K562 (cell line): ENCODE data around the gene PIK3R2. TPM values are rescaled to one million over a fixed set of nuclear protein-coding genes. Genes with fewer than 3 reads are reported as not detected.

Experiments
- CHD1 ChIP-seq: fragments of 200-600 bp; sonication (generic); IDR thresholded peaks from one replicate; pipeline ENCODE4 v1.6.1; 2012; ENCODE audit warnings: mild to moderate bottlenecking, moderate library complexity, low read length, inconsistent platforms
- CXXC5 ChIP-seq: fragments of 250-450 bp; sonication (Bioruptor Pico); IDR thresholded peaks from 2 replicates; pipeline ENCODE4 v1.8.0; 2022; ENCODE audit warnings: inconsistent platforms, mild to moderate bottlenecking, moderate library complexity
- ETV5 ChIP-seq: sonication (generic); formaldehyde crosslinking; IDR thresholded peaks from 2 replicates; pipeline ENCODE4 v1.4.0; 2020; ENCODE audit warnings: low read depth, mild to moderate bottlenecking, missing genetic modification reagents
- FIP1L1 ChIP-seq: fragments of 200-400 bp; formaldehyde crosslinking; IDR thresholded peaks from 2 replicates; pipeline ENCODE4 v1.6.1; 2018; ENCODE audit warnings: mild to moderate bottlenecking, low read depth, low read length; ENCODE audit not compliant: poor library complexity, severe bottlenecking
- POLR2G ChIP-seq: fragments of 200-400 bp; formaldehyde crosslinking; IDR thresholded peaks from 2 replicates; pipeline ENCODE4 v1.6.1; 2017; ENCODE audit warnings: low read depth, mild to moderate bottlenecking, antibody characterized with exemption, low read length, moderate library complexity
- PTRF ChIP-seq: fragments of 450-650 bp; IDR thresholded peaks from 2 replicates; pipeline ENCODE4 v1.6.1; 2016; ENCODE audit warnings: mild to moderate bottlenecking, missing genetic modification characterization, missing compliant biosample characterization
- RBM25 ChIP-seq: fragments of 200-400 bp; formaldehyde crosslinking; IDR thresholded peaks from 2 replicates; pipeline ENCODE4 v1.6.1; 2018; ENCODE audit warnings: low read length, low read depth, moderate library complexity; ENCODE audit not compliant: severe bottlenecking
- RHOXF2B ChIP-seq: fragments of 250-450 bp; sonication (Bioruptor Pico); conservative IDR thresholded peaks from 2 replicates; pipeline ENCODE4 v1.5.1; 2021
- RREB1 ChIP-seq: fragments of 250-450 bp; sonication (Bioruptor Pico); IDR thresholded peaks from 2 replicates; pipeline ENCODE4 v1.4.0; 2020
- SMAD4 ChIP-seq: fragments of 250-450 bp; sonication (Bioruptor Pico); conservative IDR thresholded peaks from 2 replicates; pipeline ENCODE4 v1.8.0; 2021; ENCODE audit warnings: inconsistent platforms, mild to moderate bottlenecking, moderate library complexity
- ZFPM2 ChIP-seq: fragments of 250-450 bp; sonication (Bioruptor Pico); IDR thresholded peaks from 2 replicates; pipeline ENCODE4 v1.5.1; 2022; ENCODE audit warnings: mild to moderate bottlenecking
- ZNF23 ChIP-seq: fragments of 250-450 bp; sonication (Bioruptor Pico); IDR thresholded peaks from 2 replicates; pipeline ENCODE4 v1.4.0; 2020; ENCODE audit warnings: mild to moderate bottlenecking
- ZNF311 ChIP-seq: fragments of 250-450 bp; sonication (Bioruptor Pico); IDR thresholded peaks from 2 replicates; pipeline ENCODE4 v1.4.0; 2020; ENCODE audit warnings: mild to moderate bottlenecking, moderate library complexity
- ZNF354B ChIP-seq: fragments of 250-450 bp; sonication (Bioruptor Pico); IDR thresholded peaks from 2 replicates; pipeline ENCODE4 v1.4.0; 2020
- polyA plus RNA-seq, 8 experiments: library from polyadenylated mRNA; depleted of rRNA in 4 of 8; stranded (reverse) in 5 of 8; unstranded in 3 of 8; fragments of >200 nt; fragmentation: Nextera tagmentation in 2 of 8; fragmentation: Illumina TruSeq in 1 of 8; extraction: Ambion mirVana in 2 of 8; extraction: Trizol in 1 of 8; gene quantifications; 2 replicates each; pipeline versions ENCODE4 v1.2.1 to v1.2.3, GENCODE V29; 2011 to 2014; ENCODE audit warnings: inconsistent platforms in 1 of 8, missing spikeins in 1 of 8
- total RNA-seq, 7 experiments: library from RNA; depleted of rRNA in 6 of 7; stranded (reverse); fragments of >200 nt in 6 of 7; fragmentation: Illumina TruSeq in 2 of 7; extraction: Trizol in 2 of 7; gene quantifications; 2 replicates each; pipeline versions ENCODE4 v1.2.1 to v1.2.3, GENCODE V29; 2011 to 2021; ENCODE audit warnings: low replicate concordance in 1 of 7
- TF ChIP-seq, protein P1 (sequence below): fragments of 250-450 bp; sonication (Bioruptor Pico); IDR thresholded peaks from 2 replicates; pipeline ENCODE4 v1.5.0; 2020; ENCODE audit warnings: mild to moderate bottlenecking, borderline replicate concordance
- TF ChIP-seq, protein P2 (sequence below), 2 experiments: fragments of 450-650 bp; IDR thresholded peaks; 2 replicates each; pipeline ENCODE4 v1.6.1; 2018; ENCODE audit warnings: mild to moderate bottlenecking in 2 of 2, low read depth in 1 of 2; ENCODE audit not compliant: partially characterized antibody in 2 of 2

PIK3R2 gene
- total and polyA plus RNA-seq, 9 of the 15 experiments (the other 6 are each of a cell fraction or from before 2014, with no cell fraction given): 0.39 to 37.9 (median 5.3) TPM

DNA sequence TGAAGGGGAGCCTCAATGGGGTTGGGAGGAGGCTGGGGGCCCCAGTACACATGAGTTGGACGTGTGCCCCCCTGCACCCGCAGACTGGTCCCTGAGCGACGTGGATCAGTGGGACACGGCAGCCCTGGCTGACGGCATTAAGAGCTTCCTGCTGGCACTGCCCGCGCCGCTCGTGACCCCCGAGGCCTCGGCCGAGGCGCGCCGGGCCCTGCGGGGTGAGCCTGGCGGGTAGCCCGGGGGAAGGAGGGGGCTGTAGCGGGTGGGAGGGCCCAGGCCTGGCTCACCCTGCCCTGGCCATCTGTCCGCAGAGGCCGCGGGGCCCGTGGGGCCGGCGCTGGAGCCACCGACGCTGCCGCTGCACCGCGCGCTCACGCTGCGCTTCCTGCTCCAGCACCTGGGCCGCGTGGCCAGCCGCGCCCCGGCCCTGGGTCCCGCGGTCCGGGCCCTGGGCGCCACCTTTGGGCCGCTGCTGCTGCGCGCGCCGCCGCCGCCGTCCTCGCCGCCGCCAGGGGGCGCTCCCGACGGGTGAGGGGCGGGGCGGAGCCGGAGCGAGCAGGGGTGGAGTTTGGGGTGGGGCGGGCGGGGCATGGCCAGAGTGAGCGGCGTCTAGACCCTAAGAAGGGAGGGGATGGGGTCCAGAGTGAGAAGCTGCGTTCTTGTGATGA is 8.1 kb downstream of the PIK3R2 start (continued):
- TF ChIP-seq ZNF23 (CRISPR knock-in tag): no peak
- no peak for TF ChIP-seq PTRF (tag)
- no peak for TF ChIP-seq CHD1
- TF ChIP-seq RHOXF2B (CRISPR knock-in tag): no peak
- TF ChIP-seq, protein P1, sequence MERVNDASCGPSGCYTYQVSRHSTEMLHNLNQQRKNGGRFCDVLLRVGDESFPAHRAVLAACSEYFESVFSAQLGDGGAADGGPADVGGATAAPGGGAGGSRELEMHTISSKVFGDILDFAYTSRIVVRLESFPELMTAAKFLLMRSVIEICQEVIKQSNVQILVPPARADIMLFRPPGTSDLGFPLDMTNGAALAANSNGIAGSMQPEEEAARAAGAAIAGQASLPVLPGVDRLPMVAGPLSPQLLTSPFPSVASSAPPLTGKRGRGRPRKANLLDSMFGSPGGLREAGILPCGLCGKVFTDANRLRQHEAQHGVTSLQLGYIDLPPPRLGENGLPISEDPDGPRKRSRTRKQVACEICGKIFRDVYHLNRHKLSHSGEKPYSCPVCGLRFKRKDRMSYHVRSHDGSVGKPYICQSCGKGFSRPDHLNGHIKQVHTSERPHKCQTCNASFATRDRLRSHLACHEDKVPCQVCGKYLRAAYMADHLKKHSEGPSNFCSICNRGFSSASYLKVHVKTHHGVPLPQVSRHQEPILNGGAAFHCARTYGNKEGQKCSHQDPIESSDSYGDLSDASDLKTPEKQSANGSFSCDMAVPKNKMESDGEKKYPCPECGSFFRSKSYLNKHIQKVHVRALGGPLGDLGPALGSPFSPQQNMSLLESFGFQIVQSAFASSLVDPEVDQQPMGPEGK: no peak
- TF ChIP-seq FIP1L1: peak; percentile 44
- peak; percentile 70 for TF ChIP-seq POLR2G
- TF ChIP-seq CXXC5 (CRISPR knock-in tag): peak; percentile 83
- TF ChIP-seq ZFPM2 (CRISPR knock-in tag): no peak
- TF ChIP-seq RREB1 (CRISPR knock-in tag): no peak
- TF ChIP-seq SMAD4 (CRISPR knock-in tag): peak; percentile 61
- no peak for TF ChIP-seq RBM25
- TF ChIP-seq ZNF311 (CRISPR knock-in tag): no peak
- TF ChIP-seq, protein P2, sequence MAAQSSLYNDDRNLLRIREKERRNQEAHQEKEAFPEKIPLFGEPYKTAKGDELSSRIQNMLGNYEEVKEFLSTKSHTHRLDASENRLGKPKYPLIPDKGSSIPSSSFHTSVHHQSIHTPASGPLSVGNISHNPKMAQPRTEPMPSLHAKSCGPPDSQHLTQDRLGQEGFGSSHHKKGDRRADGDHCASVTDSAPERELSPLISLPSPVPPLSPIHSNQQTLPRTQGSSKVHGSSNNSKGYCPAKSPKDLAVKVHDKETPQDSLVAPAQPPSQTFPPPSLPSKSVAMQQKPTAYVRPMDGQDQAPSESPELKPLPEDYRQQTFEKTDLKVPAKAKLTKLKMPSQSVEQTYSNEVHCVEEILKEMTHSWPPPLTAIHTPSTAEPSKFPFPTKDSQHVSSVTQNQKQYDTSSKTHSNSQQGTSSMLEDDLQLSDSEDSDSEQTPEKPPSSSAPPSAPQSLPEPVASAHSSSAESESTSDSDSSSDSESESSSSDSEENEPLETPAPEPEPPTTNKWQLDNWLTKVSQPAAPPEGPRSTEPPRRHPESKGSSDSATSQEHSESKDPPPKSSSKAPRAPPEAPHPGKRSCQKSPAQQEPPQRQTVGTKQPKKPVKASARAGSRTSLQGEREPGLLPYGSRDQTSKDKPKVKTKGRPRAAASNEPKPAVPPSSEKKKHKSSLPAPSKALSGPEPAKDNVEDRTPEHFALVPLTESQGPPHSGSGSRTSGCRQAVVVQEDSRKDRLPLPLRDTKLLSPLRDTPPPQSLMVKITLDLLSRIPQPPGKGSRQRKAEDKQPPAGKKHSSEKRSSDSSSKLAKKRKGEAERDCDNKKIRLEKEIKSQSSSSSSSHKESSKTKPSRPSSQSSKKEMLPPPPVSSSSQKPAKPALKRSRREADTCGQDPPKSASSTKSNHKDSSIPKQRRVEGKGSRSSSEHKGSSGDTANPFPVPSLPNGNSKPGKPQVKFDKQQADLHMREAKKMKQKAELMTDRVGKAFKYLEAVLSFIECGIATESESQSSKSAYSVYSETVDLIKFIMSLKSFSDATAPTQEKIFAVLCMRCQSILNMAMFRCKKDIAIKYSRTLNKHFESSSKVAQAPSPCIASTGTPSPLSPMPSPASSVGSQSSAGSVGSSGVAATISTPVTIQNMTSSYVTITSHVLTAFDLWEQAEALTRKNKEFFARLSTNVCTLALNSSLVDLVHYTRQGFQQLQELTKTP (IDR thresholded peaks at IDR 0.05; ENCODE audit: low read depth in 1 of 2, partially characterized antibody in 2 of 2): no peak
- no peak for TF ChIP-seq ZNF354B (CRISPR knock-in tag)
- TF ChIP-seq ETV5 (CRISPR knock-in tag): no peak
